Stimulated activated CD8-positive, alpha-beta memory T cell treated with anti-CD3 and anti-CD28 coated beads, Interleukin-4, amount 100 ng/mL, for 1 hour (primary cell): ENCODE measurements around the gene SCARF1.

Experiments
- DNase-seq, 2 donors: peaks; one replicate each; pipeline ENCODE4 v3.0.0-alpha.2; 2020; ENCODE audit warnings: low read depth in 2 of 2, low spot score in 1 of 2

Gene SCARF1

GRCh38 chr17:1604831-1605528 lies 40.6 kb downstream of the SCARF1 start:
- no peak for DNase-seq

- no peak for DNase-seq
Observed at GRCh38 chr17:1601571-1601970, 44.0 kb downstream of the SCARF1 start.

GRCh38 chr17:1598399-1599095 lies 47.0 kb downstream of the SCARF1 start:
- no peak for DNase-seq

GRCh38 chr17:1597861-1598342 lies 47.6 kb downstream of the SCARF1 start:
- DNase-seq = no peak

GRCh38 chr17:1593630-1593931 lies 52.0 kb downstream of the SCARF1 start:
- no peak for DNase-seq

- DNase-seq = no peak
Observed at GRCh38 chr17:1592751-1593629, 52.5 kb downstream of the SCARF1 start.

- DNase-seq = no peak
Observed at GRCh38 chr17:1591474-1592090, 54.0 kb downstream of the SCARF1 start.

GRCh38 chr17:1590747-1591473 lies 54.6 kb downstream of the SCARF1 start:
- DNase-seq = no peak

GRCh38 chr17:1590029-1590746 lies 55.3 kb downstream of the SCARF1 start:
- DNase-seq = no peak

- DNase-seq = no peak
Observed at GRCh38 chr17:1588821-1589585, 56.5 kb downstream of the SCARF1 start.

- DNase-seq = no peak
Observed at GRCh38 chr17:1584167-1584566, 61.4 kb downstream of the SCARF1 start.
